HG02884 (cell line): ENCODE data around the gene HIRA.
"Not testable (repeated sequence)": the region's sequence is repeated elsewhere in the genome, so short reads cannot be mapped to it uniquely, and the experiment has no call there.

Source experiments
- ATAC-seq: cut with Tn5 transposase; IDR thresholded peaks from one replicate; pipeline ENCODE4 v1.9.1; 2021; ENCODE audit warnings: mild to moderate bottlenecking, moderate library complexity; ENCODE audit not compliant: unreplicated experiment

HIRA gene

GRCh38 chr22:19463491-19464469 is 32.2 kb upstream of the HIRA start:
- no peak for ATAC-seq

- no peak for ATAC-seq
Observed at GRCh38 chr22:19463008-19463407, 31.5 kb upstream of the HIRA start.

GRCh38 chr22:19461506-19461905 is 30.0 kb upstream of the HIRA start:
- no peak for ATAC-seq

- no peak for ATAC-seq
Observed at GRCh38 chr22:19460036-19460435, 28.5 kb upstream of the HIRA start.

GRCh38 chr22:19457828-19458428 is 26.4 kb upstream of the HIRA start:
- ATAC-seq = no peak

GRCh38 chr22:19456541-19456940 is 25.0 kb upstream of the HIRA start:
- ATAC-seq = no peak

- no peak for ATAC-seq
Observed at GRCh38 chr22:19455585-19456370, 24.2 kb upstream of the HIRA start.

GRCh38 chr22:19455033-19455432 is 23.5 kb upstream of the HIRA start:
- ATAC-seq = no peak

- ATAC-seq = no peak
Observed at GRCh38 chr22:19454156-19454555, 22.6 kb upstream of the HIRA start.

- ATAC-seq = no peak
Observed at GRCh38 chr22:19453718-19454117, 22.2 kb upstream of the HIRA start.

- no peak for ATAC-seq
Observed at GRCh38 chr22:19451570-19451969, 20.0 kb upstream of the HIRA start.

GRCh38 chr22:19450363-19451175 is 19.0 kb upstream of the HIRA start:
- ATAC-seq = no peak

GRCh38 chr22:19449422-19449767 is 17.9 kb upstream of the HIRA start:
- no peak for ATAC-seq

- ATAC-seq = no peak
Observed at GRCh38 chr22:19448739-19449421, 17.3 kb upstream of the HIRA start.

- ATAC-seq = peak; percentile 43
Observed at GRCh38 chr22:19448076-19448607, 16.6 kb upstream of the HIRA start.

GRCh38 chr22:19447330-19448075 is 16.0 kb upstream of the HIRA start, which contains the start of gene C22orf39:
Gene C22orf39, minus strand, starts transcription at chr22:19447711. Its CDS starts 23 bp downstream, at chr22:19447688.
- ATAC-seq = peak; percentile 86

GRCh38 chr22:19446603-19447329 is 15.2 kb upstream of the HIRA start:
- ATAC-seq = no peak

- not testable (repeated sequence) for ATAC-seq
Observed at GRCh38 chr22:19445279-19445982, 13.9 kb upstream of the HIRA start.
